Spleen (tissue), 7 donors: ENCODE measurements around the gene ITGB8.

Experiments used
- CTCF ChIP-seq, 11 experiments: fragments of 200-600 bp in 7 of 11; fragments of 450-650 bp in 4 of 11; sonication (generic) in 4 of 11; IDR thresholded peaks in 8 of 11; conservative IDR thresholded peaks in 3 of 11; 1 replicate in 7 of 11; 2 replicates in 4 of 11; pipeline versions ENCODE4 v1.4.0 to v1.8.0; 2016 to 2021; ENCODE audit warnings: antibody characterized with exemption in 11 of 11, inconsistent platforms in 4 of 11, mild to moderate bottlenecking in 1 of 11
- POLR2A ChIP-seq, 3 donors: fragments of 450-650 bp; IDR thresholded peaks; one replicate each; pipeline ENCODE4 v1.5.1; 2017; ENCODE audit warnings: antibody characterized with exemption in 3 of 3, mild to moderate bottlenecking in 1 of 3
- donor health status: DM: no; HTN: no; CAD: no; lungs with moderate emphysema.
- donor health status: DM: no; HTN: no; CAD: no.
- donor health status: DM: no; HTN: no; CAD: no.

GRCh38 chr7:20458521-20458920, 127.8 kb downstream of the ITGB8 start:
- TF ChIP-seq POLR2A (IDR thresholded peaks at IDR 0.05) (no peak), CTCF (IDR thresholded peaks at IDR 0.05 in 8 of 11, conservative IDR thresholded peaks at IDR 0.05 in 3 of 11) (no peak)
